SK-N-SH (cell line): ENCODE results near the gene ZNF816. TPM values are rescaled to one million over a fixed set of nuclear protein-coding genes. Genes with fewer than 3 reads are reported as not detected.
"Not testable (repeated sequence)": the region's sequence is repeated elsewhere in the genome, so short reads cannot be mapped to it uniquely, and the experiment has no call there.

Source experiments
- CTCF ChIA-PET: fragments of 300-600, 350-600 bp; formaldehyde crosslinking; extraction: SDS; loops from one replicate; lab custom pipeline; 2021; lab: Yijun Ruan, JAX
- POLR2A ChIA-PET: fragments of 350-600 bp; sonication (Branson Sonifier 250); formaldehyde crosslinking; extraction: SDS; loops from one replicate; lab custom pipeline; 2020; ENCODE audit warnings: antibody characterized with exemption, inconsistent platforms; lab: Yijun Ruan, JAX
- DNase-seq: peaks from one replicate; pipeline ENCODE4 v3.0.0; 2012
- H2AFZ ChIP-seq: fragments of 200-600 bp; sonication (generic); 2 replicates; pipeline ENCODE4 v1.8.1; 2016; ENCODE audit warnings: antibody characterized with exemption, mild to moderate bottlenecking, low read depth
- H3F3A ChIP-seq: fragments of 200-600 bp; sonication (generic); replicated peaks from 2 replicates; pipeline ENCODE3; 2016; ENCODE audit warnings: antibody characterized with exemption, mild to moderate bottlenecking; ENCODE audit not compliant: insufficient read depth
- H3K27ac ChIP-seq, 2 experiments: fragments of 200-500 bp in 1 of 2; fragments of 200-600 bp in 1 of 2; sonication (Bioruptor generic) in 1 of 2; sonication (generic), shearing (Covaris generic) in 1 of 2; 2 replicates each; pipeline versions ENCODE4 v1.5.1 to v1.6.1; 2014 to 2016; ENCODE audit warnings: low read depth in 2 of 2, inconsistent platforms in 1 of 2, low read length in 1 of 2, mild to moderate bottlenecking in 1 of 2, mixed read lengths in 1 of 2
- H3K27me3 ChIP-seq: fragments of 200-600 bp; sonication (generic), shearing (Covaris generic); 2 replicates; pipeline ENCODE4 v1.6.1; 2016; ENCODE audit warnings: mixed run types; ENCODE audit not compliant: insufficient read depth
- H3K36me3 ChIP-seq, 2 experiments: fragments of 200-500 bp in 1 of 2; fragments of 200-600 bp in 1 of 2; sonication (Bioruptor generic) in 1 of 2; sonication (generic) in 1 of 2; replicated peaks in 1 of 2; 2 replicates each; pipeline versions ENCODE3 to v1.5.1; 2014 to 2016; ENCODE audit warnings: low read length in 1 of 2, mild to moderate bottlenecking in 1 of 2; ENCODE audit not compliant: insufficient read depth in 2 of 2, control insufficient read depth in 1 of 2
- H3K4me1 ChIP-seq, 2 experiments: fragments of 200-500 bp in 1 of 2; fragments of 200-600 bp in 1 of 2; sonication (Bioruptor generic) in 1 of 2; sonication (generic), shearing (Covaris generic) in 1 of 2; 2 replicates each; pipeline versions ENCODE4 v1.5.1 to v1.6.1; 2014 to 2016; ENCODE audit warnings: low read depth in 1 of 2, low read length in 1 of 2, mixed run types in 1 of 2; ENCODE audit not compliant: insufficient read depth in 2 of 2, control insufficient read depth in 1 of 2
- H3K4me2 ChIP-seq: fragments of 200-600 bp; sonication (generic), shearing (Covaris generic); 2 replicates; pipeline ENCODE4 v1.6.1; 2017; ENCODE audit warnings: mixed run types
- H3K4me3 ChIP-seq, 2 experiments: fragments of 200-500 bp in 1 of 2; fragments of 200-600 bp in 1 of 2; sonication (Bioruptor generic) in 1 of 2; sonication (generic), shearing (Covaris generic) in 1 of 2; 2 replicates each; pipeline versions ENCODE4 v1.5.1 to v1.8.1; 2014 to 2016; ENCODE audit warnings: low read depth in 2 of 2, inconsistent platforms in 1 of 2, low read length in 1 of 2, mild to moderate bottlenecking in 1 of 2, mixed read lengths in 1 of 2, moderate library complexity in 1 of 2
- H3K79me2 ChIP-seq: fragments of 200-600 bp; sonication (generic); 2 replicates; pipeline ENCODE4 v1.8.1; 2017; ENCODE audit warnings: mild to moderate bottlenecking; ENCODE audit not compliant: insufficient read depth
- H3K9ac ChIP-seq: fragments of 200-600 bp; sonication (generic); 2 replicates; pipeline ENCODE4 v1.6.1; 2017; ENCODE audit warnings: mixed run types
- H3K9me2 ChIP-seq: fragments of 200-600 bp; sonication (generic); 2 replicates; pipeline ENCODE4 v1.6.1; 2017; ENCODE audit warnings: mixed run types
- H3K9me3 ChIP-seq: fragments of 200-600 bp; sonication (generic); 2 replicates; pipeline ENCODE4 v1.6.1; 2017; ENCODE audit warnings: mixed run types, mild to moderate bottlenecking, moderate library complexity
- H4K20me1 ChIP-seq: fragments of 200-600 bp; sonication (generic); 2 replicates; pipeline ENCODE4 v1.6.1; 2017; ENCODE audit warnings: mild to moderate bottlenecking, mixed run types; ENCODE audit not compliant: insufficient read depth
- CTCF ChIP-seq: fragments of 200-600 bp; sonication (generic); IDR thresholded peaks from 2 replicates; pipeline ENCODE4 v1.6.1; 2017; ENCODE audit warnings: antibody characterized with exemption, mild to moderate bottlenecking, moderate library complexity
- EZH2phosphoT487 ChIP-seq: fragments of 200-600 bp; sonication (generic); IDR thresholded peaks from 2 replicates; pipeline ENCODE4 v1.6.1; 2017; ENCODE audit warnings: low read depth, mixed run types, mild to moderate bottlenecking, antibody characterized with exemption, moderate library complexity, borderline replicate concordance
- FOSL2 ChIP-seq: IDR thresholded peaks from 2 replicates; pipeline ENCODE4 v1.4.0; 2012; ENCODE audit warnings: low read depth, mild to moderate bottlenecking, moderate library complexity, borderline replicate concordance
- FOXJ3 ChIP-seq: sonication (generic); formaldehyde crosslinking; IDR thresholded peaks from 2 replicates; pipeline ENCODE4 v1.5.1; 2020; ENCODE audit warnings: mild to moderate bottlenecking, missing genetic modification reagents
- GABPA ChIP-seq: IDR thresholded peaks from 2 replicates; pipeline ENCODE4 v1.4.0; 2012; ENCODE audit warnings: low read depth, mild to moderate bottlenecking
- GATA2 ChIP-seq: sonication (generic); formaldehyde crosslinking; IDR thresholded peaks from 2 replicates; pipeline ENCODE4 v1.5.0; 2020; ENCODE audit warnings: mild to moderate bottlenecking, missing genetic modification reagents
- IRF3 ChIP-seq: fragments of 150-350 bp; IDR thresholded peaks from 2 replicates; pipeline ENCODE4 v1.6.1; 2016; ENCODE audit warnings: mild to moderate bottlenecking, low read depth, low read length
- JUND ChIP-seq: IDR thresholded peaks from 2 replicates; pipeline ENCODE4 v1.4.0; 2012
- MEF2A ChIP-seq: IDR thresholded peaks from 2 replicates; pipeline ENCODE4 v1.4.0; 2012; ENCODE audit warnings: low read depth, borderline replicate concordance
- POLR2AphosphoS5 ChIP-seq: IDR thresholded peaks from 2 replicates; pipeline ENCODE4 v1.6.1; 2012; ENCODE audit warnings: low read depth, low read length
- RCOR1 ChIP-seq: fragments of 150-350 bp; IDR thresholded peaks from 2 replicates; pipeline ENCODE4 v1.6.1; 2017; ENCODE audit warnings: antibody characterized with exemption, low read length
- REST ChIP-seq: IDR thresholded peaks from 2 replicates; pipeline ENCODE4 v1.6.1; 2012; ENCODE audit warnings: mild to moderate bottlenecking, low read depth, low read length, moderate library complexity
- YY1 ChIP-seq: IDR thresholded peaks from 2 replicates; pipeline ENCODE4 v1.4.0; 2012; ENCODE audit warnings: low read depth, mild to moderate bottlenecking
- WGBS: methylation state at CpG from one replicate; pipeline ENCODE4 v1.1.6; 2017; ENCODE audit warnings: low lambda C conversion rate; 5-methylcytosine and 5-hydroxymethylcytosine counted together
- polyA plus RNA-seq, 3 experiments: library from polyadenylated mRNA; depleted of rRNA; stranded (reverse); fragments of >200 nt; gene quantifications; 2 replicates each; pipeline ENCODE4 v1.2.3, GENCODE V29; 2012
- TF ChIP-seq, protein P1 (sequence below): IDR thresholded peaks from 2 replicates; pipeline ENCODE4 v1.4.0; 2012; ENCODE audit warnings: low read depth, borderline replicate concordance
- TF ChIP-seq, protein P2 (sequence below): fragments of 150-350 bp; IDR thresholded peaks from 2 replicates; pipeline ENCODE4 v1.6.1; 2017; ENCODE audit warnings: antibody characterized with exemption, low read length, low read depth, borderline replicate concordance

Gene ZNF816
- polyA plus RNA-seq, 1 of the 3 experiments (the other 2 are of a cell fraction), result 1.8 TPM

DNA sequence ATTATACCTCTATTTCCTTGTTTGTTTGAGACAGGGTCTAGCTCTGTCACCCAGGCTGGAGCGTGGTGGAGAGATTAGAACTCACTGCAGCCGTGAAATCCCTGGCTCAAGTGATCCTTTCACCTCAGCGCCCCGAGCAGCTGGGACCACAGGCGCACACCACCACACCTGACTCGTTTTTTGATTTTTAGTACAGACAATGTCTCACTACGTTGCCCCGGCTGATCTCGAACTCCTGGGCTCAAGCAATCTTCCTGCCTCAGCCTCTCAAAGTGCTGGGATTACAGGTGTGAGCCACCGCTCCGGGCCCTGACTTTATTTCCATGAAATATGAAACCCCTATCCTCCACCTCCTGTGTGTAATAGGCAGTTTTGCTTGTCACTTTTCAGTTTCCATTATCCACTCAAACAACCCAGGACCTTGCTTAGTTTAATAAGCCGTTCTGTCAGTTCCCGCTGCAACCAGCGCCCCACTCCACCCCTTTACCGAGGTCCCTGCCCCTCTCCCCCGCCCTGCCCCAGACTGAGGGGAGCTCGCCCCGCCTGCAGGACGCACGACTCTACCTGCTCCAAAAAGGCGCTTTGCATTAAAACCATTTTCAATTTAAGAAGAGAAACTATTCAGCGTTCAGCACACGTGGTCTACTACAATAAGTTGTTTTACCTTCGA, 16.9 kb downstream of the ZNF816 start:
- Histone ChIP-seq H3F3A (no peaks in the 10 kb centered on the region), H3K27me3 (no peaks in the 10 kb centered on the region), H3K27ac (no peak overlapping the region), H4K20me1 (no peaks in the 10 kb centered on the region), H3K4me1 (no peaks in the 10 kb centered on the region; a peak in 1 of 4 replicates), H3K9ac (no peak overlapping the region), H3K36me3 (peaks cover 9 to 27% of the 10 kb centered on the region in 2 experiments), H3K4me3 (no peak overlapping the region), H3K79me2 (peaks cover 6% of the 10 kb centered on the region; the same call in 1 of the 2 replicates), H3K9me3 (peaks cover 14% of the 10 kb centered on the region; the same call in 1 of the 2 replicates), H3K4me2 (no peak overlapping the region), H2AFZ (no peak overlapping the region), H3K9me2 (no peaks in the 10 kb centered on the region)
- TF ChIP-seq YY1 (no peak), EZH2phosphoT487 (no peak), MEF2A (no peak), POLR2AphosphoS5 (no peak), GATA2 (CRISPR knock-in tag) (no peak), FOSL2 (no peak), JUND (no peak), IRF3 (no peak), GABPA (no peak), CTCF (no peak), FOXJ3 (no peak), REST (no peak), RCOR1 (no peak)
- TF ChIP-seq, protein P1, sequence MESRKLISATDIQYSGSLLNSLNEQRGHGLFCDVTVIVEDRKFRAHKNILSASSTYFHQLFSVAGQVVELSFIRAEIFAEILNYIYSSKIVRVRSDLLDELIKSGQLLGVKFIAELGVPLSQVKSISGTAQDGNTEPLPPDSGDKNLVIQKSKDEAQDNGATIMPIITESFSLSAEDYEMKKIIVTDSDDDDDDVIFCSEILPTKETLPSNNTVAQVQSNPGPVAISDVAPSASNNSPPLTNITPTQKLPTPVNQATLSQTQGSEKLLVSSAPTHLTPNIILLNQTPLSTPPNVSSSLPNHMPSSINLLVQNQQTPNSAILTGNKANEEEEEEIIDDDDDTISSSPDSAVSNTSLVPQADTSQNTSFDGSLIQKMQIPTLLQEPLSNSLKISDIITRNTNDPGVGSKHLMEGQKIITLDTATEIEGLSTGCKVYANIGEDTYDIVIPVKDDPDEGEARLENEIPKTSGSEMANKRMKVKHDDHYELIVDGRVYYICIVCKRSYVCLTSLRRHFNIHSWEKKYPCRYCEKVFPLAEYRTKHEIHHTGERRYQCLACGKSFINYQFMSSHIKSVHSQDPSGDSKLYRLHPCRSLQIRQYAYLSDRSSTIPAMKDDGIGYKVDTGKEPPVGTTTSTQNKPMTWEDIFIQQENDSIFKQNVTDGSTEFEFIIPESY, result no peak
- TF ChIP-seq, protein P2, sequence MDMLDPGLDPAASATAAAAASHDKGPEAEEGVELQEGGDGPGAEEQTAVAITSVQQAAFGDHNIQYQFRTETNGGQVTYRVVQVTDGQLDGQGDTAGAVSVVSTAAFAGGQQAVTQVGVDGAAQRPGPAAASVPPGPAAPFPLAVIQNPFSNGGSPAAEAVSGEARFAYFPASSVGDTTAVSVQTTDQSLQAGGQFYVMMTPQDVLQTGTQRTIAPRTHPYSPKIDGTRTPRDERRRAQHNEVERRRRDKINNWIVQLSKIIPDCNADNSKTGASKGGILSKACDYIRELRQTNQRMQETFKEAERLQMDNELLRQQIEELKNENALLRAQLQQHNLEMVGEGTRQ, result no peak
- 77% methylated on average over 24 of the region's 24 CpGs for WGBS
- ChIA-PET CTCF (no interaction called here), POLR2A (no interaction called here)
- DNase-seq, result no peak

DNA sequence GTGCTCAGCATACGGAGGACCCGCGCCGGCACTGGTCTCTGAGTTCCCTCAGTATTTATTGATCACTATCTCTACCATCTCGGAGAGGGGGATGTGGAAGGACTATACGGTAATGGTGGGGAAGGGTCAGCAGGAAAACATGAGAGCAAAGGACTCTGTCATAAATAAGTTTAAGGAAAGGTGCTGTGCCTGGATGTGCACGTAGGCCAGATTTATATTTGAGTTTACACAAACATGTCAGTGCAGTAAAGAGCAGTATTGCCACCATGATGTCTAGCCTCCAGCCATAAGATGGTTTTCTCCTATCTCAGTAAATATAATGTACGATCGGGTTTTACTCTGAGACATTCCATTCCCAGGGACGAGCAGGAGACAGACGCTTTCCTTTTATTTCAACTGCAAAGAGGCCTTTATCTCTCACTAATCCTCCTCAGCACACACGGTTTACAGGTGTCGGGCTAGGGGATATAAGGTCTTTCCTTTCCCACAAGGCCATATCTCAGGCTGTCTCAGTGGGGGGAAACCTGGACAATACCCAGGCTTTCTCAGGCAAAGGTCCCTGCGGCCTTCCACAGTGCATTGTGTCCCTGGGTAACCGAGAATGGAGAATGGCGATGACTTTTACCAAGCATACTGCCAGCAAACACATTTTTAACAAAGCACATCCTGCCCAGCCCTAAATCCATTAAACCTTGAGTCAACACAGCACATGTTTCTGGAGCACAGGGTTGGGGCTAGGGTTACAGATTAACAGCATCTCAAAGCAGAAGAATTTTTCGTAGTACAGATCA, 17.8 kb downstream of the ZNF816 start:
- H3K27me3 ChIP-seq, H3K79me2 ChIP-seq, CTCF ChIA-PET, H3K9ac ChIP-seq, POLR2A ChIA-PET, H3K9me2 ChIP-seq, H3K4me2 ChIP-seq, H4K20me1 ChIP-seq, H3K4me3 ChIP-seq, H3K27ac ChIP-seq, H3F3A ChIP-seq, DNase-seq, H2AFZ ChIP-seq, H3K4me1 ChIP-seq: not testable (repeated sequence)
- H3K36me3 ChIP-seq, result peaks cover under 1 to 19% of the 10 kb centered on the region in 2 experiments
- H3K9me3 ChIP-seq, result peaks cover 10% of the 10 kb centered on the region; the same call in 1 of the 2 replicates
- WGBS, result 83% methylated on average over 17 of the region's 17 CpGs
